DND-41 (cell line): ENCODE measurements around the gene SLC36A4.

Source experiments
- ATAC-seq: fragments of 200-7000 bp; cut with Tn5 transposase; 3 replicates; pipeline ENCODE4 v1.9.1; 2021; ENCODE audit warnings: low read depth; ENCODE audit not compliant: insufficient read depth
- DNase-seq: peaks from one replicate; pipeline ENCODE4 v3.0.0-alpha.2; 2020
- H2AFZ ChIP-seq: 2 replicates; pipeline ENCODE4 v1.6.0; 2012; ENCODE audit warnings: low read depth, low read length
- H3K27ac ChIP-seq: 2 replicates; pipeline ENCODE4 v1.5.1; 2012; ENCODE audit warnings: low read length, inconsistent platforms
- H3K27me3 ChIP-seq: fragments of 200-600 bp; sonication (generic); 2 replicates; pipeline ENCODE4 v1.6.0; 2012; ENCODE audit warnings: low read length, mild to moderate bottlenecking, inconsistent platforms; ENCODE audit not compliant: insufficient read depth, poor library complexity
- H3K36me3 ChIP-seq: 2 replicates; pipeline ENCODE4 v1.5.1; 2012; ENCODE audit warnings: low read length, inconsistent platforms; ENCODE audit not compliant: insufficient read depth
- H3K4me1 ChIP-seq: 2 replicates; pipeline ENCODE4 v1.5.1; 2012; ENCODE audit warnings: mild to moderate bottlenecking, low read length; ENCODE audit not compliant: insufficient read depth
- H3K4me2 ChIP-seq: 2 replicates; pipeline ENCODE4 v1.6.0; 2012; ENCODE audit warnings: mild to moderate bottlenecking, moderate library complexity, low read length, inconsistent platforms; ENCODE audit not compliant: insufficient read depth
- H3K4me3 ChIP-seq, 2 experiments: fragments of 200-600 bp in 1 of 2; shearing (Covaris generic) in 1 of 2; 2 replicates each; pipeline ENCODE4 v1.5.1; 2012 to 2016; ENCODE audit warnings: inconsistent platforms in 2 of 2, low read length in 2 of 2, mild to moderate bottlenecking in 2 of 2, low read depth in 1 of 2, moderate library complexity in 1 of 2
- H3K79me2 ChIP-seq: 2 replicates; pipeline ENCODE4 v1.6.0; 2012; ENCODE audit warnings: low read length, inconsistent platforms; ENCODE audit not compliant: insufficient read depth
- H3K9ac ChIP-seq: 2 replicates; pipeline ENCODE4 v1.6.0; 2012; ENCODE audit warnings: low read depth, mild to moderate bottlenecking, inconsistent platforms, low read length, moderate library complexity
- H3K9me3 ChIP-seq: 2 replicates; pipeline ENCODE4 v1.5.1; 2012; ENCODE audit warnings: low read length, moderate library complexity, mild to moderate bottlenecking, inconsistent platforms; ENCODE audit not compliant: insufficient read depth, severe bottlenecking
- H4K20me1 ChIP-seq: 2 replicates; pipeline ENCODE4 v1.6.0; 2012; ENCODE audit warnings: low read length; ENCODE audit not compliant: insufficient read depth
- EZH2 ChIP-seq: IDR thresholded peaks from 3 replicates; pipeline ENCODE4 v1.6.1; 2012; ENCODE audit warnings: borderline replicate concordance, low read depth, mild to moderate bottlenecking, moderate library complexity, low read length, inconsistent platforms; ENCODE audit not compliant: severe bottlenecking
- TF ChIP-seq, protein P1 (sequence below): IDR thresholded peaks from 2 replicates; pipeline ENCODE4 v1.5.1; 2012; ENCODE audit warnings: borderline replicate concordance, low read length, moderate library complexity, mild to moderate bottlenecking; ENCODE audit not compliant: poor library complexity, severe bottlenecking; ENCODE audit errors: extremely low read depth

Gene SLC36A4

DNA sequence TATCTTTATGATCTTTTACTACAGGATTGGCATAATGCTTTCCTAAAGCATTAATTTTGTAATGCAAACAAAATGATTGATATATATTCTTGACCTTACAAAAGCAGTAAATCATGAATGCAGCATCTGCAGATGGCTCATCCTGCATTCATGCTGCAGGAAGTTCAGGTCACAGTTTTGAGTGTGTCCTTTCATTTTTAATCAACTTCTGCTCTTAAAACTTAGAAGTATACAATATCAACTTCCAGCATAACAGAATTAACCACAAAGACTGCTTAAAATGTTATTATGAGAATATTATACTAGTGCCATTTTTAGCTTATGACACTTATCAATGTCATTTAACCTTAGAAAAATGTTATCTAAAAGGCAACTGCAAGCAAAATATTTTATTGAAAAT is 54.0 kb downstream of the SLC36A4 start:
- no peak for DNase-seq
- no peak overlapping the region for H3K4me2 ChIP-seq
- H4K20me1 ChIP-seq, result no peaks in the 10 kb centered on the region
- H3K9ac ChIP-seq, result no peak overlapping the region
- H3K27ac ChIP-seq, result no peak overlapping the region
- H3K36me3 ChIP-seq, result peaks cover 6% of the 10 kb centered on the region; the same call in 1 of the 2 replicates
- H3K79me2 ChIP-seq, result no peaks in the 10 kb centered on the region
- TF ChIP-seq, protein P1, sequence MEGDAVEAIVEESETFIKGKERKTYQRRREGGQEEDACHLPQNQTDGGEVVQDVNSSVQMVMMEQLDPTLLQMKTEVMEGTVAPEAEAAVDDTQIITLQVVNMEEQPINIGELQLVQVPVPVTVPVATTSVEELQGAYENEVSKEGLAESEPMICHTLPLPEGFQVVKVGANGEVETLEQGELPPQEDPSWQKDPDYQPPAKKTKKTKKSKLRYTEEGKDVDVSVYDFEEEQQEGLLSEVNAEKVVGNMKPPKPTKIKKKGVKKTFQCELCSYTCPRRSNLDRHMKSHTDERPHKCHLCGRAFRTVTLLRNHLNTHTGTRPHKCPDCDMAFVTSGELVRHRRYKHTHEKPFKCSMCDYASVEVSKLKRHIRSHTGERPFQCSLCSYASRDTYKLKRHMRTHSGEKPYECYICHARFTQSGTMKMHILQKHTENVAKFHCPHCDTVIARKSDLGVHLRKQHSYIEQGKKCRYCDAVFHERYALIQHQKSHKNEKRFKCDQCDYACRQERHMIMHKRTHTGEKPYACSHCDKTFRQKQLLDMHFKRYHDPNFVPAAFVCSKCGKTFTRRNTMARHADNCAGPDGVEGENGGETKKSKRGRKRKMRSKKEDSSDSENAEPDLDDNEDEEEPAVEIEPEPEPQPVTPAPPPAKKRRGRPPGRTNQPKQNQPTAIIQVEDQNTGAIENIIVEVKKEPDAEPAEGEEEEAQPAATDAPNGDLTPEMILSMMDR, result no peak
- no peak for TF ChIP-seq EZH2
- no peak overlapping the region for H3K4me3 ChIP-seq
- no peaks in the 10 kb centered on the region for H3K9me3 ChIP-seq
- H3K4me1 ChIP-seq, result no peaks in the 10 kb centered on the region
- no peak overlapping the region for H2AFZ ChIP-seq
- ATAC-seq, result no peak
- no peaks in the 10 kb centered on the region for H3K27me3 ChIP-seq

DNA sequence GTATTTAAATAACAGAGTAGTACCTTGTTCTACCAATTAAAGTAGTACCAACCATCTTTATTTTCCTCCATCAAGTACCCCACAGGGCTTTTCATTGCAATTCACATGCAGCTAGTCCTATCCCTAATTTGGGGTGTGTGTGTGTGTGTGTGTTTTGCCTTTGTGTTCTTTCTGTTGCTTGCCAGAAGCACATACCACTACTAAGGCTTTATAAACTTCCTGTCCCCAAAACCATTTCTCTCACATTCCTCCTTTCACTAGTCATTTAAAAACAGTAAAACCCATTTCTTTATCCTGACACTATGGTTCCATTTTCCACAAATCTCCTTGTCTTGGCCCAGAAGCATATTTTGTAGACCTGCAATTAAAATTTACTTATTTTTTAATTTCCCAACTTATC is 54.6 kb downstream of the SLC36A4 start:
- H2AFZ ChIP-seq, result no peak overlapping the region
- H3K9ac ChIP-seq, result no peak overlapping the region
- H4K20me1 ChIP-seq, result no peaks in the 10 kb centered on the region
- peaks cover 6% of the 10 kb centered on the region; the same call in 1 of the 2 replicates for H3K36me3 ChIP-seq
- H3K27me3 ChIP-seq, result no peaks in the 10 kb centered on the region
- no peaks in the 10 kb centered on the region for H3K4me1 ChIP-seq
- no peaks in the 10 kb centered on the region for H3K79me2 ChIP-seq
- no peak overlapping the region for H3K4me3 ChIP-seq
- H3K27ac ChIP-seq, result no peak overlapping the region
- H3K4me2 ChIP-seq, result no peak overlapping the region
- DNase-seq (no peak), ATAC-seq (no peak; the same call in 2 of the 3 replicates)
- H3K9me3 ChIP-seq, result no peaks in the 10 kb centered on the region
- TF ChIP-seq, protein P1, result no peak
- TF ChIP-seq EZH2, result no peak

DNA sequence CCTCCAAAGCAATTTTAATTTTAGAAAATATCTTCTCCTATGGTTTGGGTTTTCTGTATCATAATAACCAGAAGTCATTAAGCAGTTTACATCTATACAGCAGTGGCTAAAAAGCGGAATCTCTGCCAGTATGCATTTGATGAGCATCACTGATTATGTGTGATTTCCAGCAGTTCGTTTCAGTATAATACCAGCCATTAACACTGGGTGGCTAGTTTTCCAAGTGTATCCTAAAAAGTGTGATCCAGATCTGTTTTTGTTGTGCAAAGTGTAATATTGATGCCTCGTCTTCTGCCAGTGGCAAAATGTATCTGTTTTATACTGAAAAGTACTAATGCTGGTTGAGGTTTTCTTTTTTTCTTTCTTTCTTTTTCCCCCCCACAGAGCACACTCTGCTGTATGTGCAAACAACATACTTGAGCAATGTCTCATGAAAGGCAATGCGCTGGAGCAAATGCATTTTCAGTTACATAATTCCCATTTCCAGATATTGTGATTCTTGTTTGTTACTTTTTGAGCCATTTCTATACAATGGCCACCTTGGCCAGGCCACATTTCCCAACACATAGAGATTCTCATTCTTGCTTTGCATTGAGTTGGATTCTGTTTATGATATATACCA is 64.2 kb downstream of the SLC36A4 start:
- no peaks in the 10 kb centered on the region for H3K9me3 ChIP-seq
- no peaks in the 10 kb centered on the region for H3K79me2 ChIP-seq
- no peaks in the 10 kb centered on the region for H3K36me3 ChIP-seq
- no peak overlapping the region for H3K4me3 ChIP-seq
- DNase-seq (no peak), ATAC-seq (no peak)
- TF ChIP-seq, protein P1, result no peak
- no peak for TF ChIP-seq EZH2
- H3K27ac ChIP-seq, result no peak overlapping the region
- no peaks in the 10 kb centered on the region for H4K20me1 ChIP-seq
- no peak overlapping the region for H3K9ac ChIP-seq
- no peak overlapping the region for H2AFZ ChIP-seq
- no peaks in the 10 kb centered on the region for H3K27me3 ChIP-seq
- no peaks in the 10 kb centered on the region for H3K4me1 ChIP-seq
- no peak overlapping the region for H3K4me2 ChIP-seq
